ENCODE data around the gene TM9SF2. TPM values are rescaled to one million over a fixed set of nuclear protein-coding genes. Genes with fewer than 3 reads are reported as not detected.
A peak's percentile ranks its signal among the peaks of the same experiment; 100 is the strongest.

The TM9SF2 gene
- total RNA-seq, 1 experiment from 2014 or later, result 84.6 TPM

GRCh38 chr13:99577934-99578917 is 77.0 kb downstream of the TM9SF2 start:
- no TSS peak for BruUV-seq (replicated peaks)
- CTCF ChIA-PET, result interaction anchor here (0.6 kb wide), 1 partner anchor 28 kb away, joined by 3 read pairs; the partner anchor contains the start of gene CLYBL

DNA sequence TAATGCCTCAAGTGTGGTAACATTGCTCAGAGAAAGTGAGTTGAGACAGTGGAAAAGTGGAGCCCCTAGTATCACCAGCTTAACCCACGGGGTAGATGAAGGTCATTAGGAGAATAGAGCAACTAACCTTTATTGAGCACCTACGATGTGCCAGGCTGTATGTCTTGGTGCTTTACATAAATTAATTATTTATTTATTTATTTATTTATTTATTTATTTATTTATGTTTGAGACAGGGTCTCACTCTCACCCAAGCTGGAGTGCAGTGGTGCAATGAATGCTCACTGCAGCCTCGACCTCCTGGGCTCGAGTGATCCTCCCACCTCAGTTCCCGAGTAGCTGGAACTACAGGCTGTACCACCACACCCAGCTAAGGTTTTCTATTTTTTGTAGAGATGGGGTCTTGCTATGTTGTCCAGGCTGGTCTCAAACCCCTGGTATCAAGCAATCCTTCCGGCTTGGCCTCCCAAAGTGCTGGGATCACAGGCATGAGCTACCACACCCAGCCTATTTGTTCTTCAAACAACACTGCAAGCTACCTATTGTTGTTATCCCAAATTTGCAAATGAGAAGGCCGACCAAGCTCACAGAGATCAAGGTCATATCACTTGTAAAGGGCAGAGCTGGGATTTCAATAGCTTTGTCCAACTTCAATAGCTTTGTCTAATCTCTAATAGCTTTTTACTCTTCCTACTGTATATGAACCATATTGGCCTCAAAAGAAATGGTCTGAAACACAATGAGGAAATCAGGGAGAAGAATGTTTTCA is 79.4 kb downstream of the TM9SF2 start:
- H3K9me3 ChIP-seq (ENCODE audit: low read length), result no peaks in the 10 kb centered on the region
- H3K4me2 ChIP-seq (ENCODE audit: low read length), result no peak overlapping the region
- DNase-seq (no peak), ATAC-seq (no peak)
- no peaks in the 10 kb centered on the region for H4K20me1 ChIP-seq (ENCODE audit: low read length)
- BruUV-seq (replicated peaks), result no TSS peak
- H3K27me3 ChIP-seq (ENCODE audit: low read length), result no peaks in the 10 kb centered on the region
- no peaks in the 10 kb centered on the region for H3K79me2 ChIP-seq (ENCODE audit: low read length)
- no peaks in the 10 kb centered on the region for H3F3A ChIP-seq (ENCODE audit: low read length, unreplicated experiment)
- ChIA-PET POLR2A (ENCODE audit: unreplicated experiment) (interaction anchor here (0.5 kb wide), 1 partner anchor 656 kb away, joined by 6 read pairs; no protein-coding TSS in a partner anchor), CTCF (no interaction called here)
- intact Hi-C loops (cut with micrococcal nuclease), result no loop called here
- TF ChIP-seq, protein P1, sequence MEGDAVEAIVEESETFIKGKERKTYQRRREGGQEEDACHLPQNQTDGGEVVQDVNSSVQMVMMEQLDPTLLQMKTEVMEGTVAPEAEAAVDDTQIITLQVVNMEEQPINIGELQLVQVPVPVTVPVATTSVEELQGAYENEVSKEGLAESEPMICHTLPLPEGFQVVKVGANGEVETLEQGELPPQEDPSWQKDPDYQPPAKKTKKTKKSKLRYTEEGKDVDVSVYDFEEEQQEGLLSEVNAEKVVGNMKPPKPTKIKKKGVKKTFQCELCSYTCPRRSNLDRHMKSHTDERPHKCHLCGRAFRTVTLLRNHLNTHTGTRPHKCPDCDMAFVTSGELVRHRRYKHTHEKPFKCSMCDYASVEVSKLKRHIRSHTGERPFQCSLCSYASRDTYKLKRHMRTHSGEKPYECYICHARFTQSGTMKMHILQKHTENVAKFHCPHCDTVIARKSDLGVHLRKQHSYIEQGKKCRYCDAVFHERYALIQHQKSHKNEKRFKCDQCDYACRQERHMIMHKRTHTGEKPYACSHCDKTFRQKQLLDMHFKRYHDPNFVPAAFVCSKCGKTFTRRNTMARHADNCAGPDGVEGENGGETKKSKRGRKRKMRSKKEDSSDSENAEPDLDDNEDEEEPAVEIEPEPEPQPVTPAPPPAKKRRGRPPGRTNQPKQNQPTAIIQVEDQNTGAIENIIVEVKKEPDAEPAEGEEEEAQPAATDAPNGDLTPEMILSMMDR (conservative IDR thresholded peaks at IDR 0.05; ENCODE audit: low read depth, low read length), result no peak
- TF ChIP-seq EZH2 (IDR thresholded peaks at IDR 0.05; ENCODE audit: low read length, unreplicated experiment), result no peak
- TF ChIP-seq EZH2phosphoT487 (IDR thresholded peaks at IDR 0.05; ENCODE audit: borderline replicate concordance, low read length), result no peak
- no peak overlapping the region for H3K4me3 ChIP-seq (ENCODE audit: low read length)
- no peak overlapping the region for H3K9ac ChIP-seq (ENCODE audit: low read length)
- H3K36me3 ChIP-seq (ENCODE audit: low read depth, low read length), result no peaks in the 10 kb centered on the region
- no peaks in the 10 kb centered on the region for H3K9me2 ChIP-seq (replicated peaks; ENCODE audit: low read length)
- no peak overlapping the region for H2AFZ ChIP-seq (ENCODE audit: low read length)
- H3K4me1 ChIP-seq (ENCODE audit: insufficient read depth, low read length), result no peaks in the 10 kb centered on the region
- H3K27ac ChIP-seq (ENCODE audit: low read length), result no peak overlapping the region

More at GRCh38 chr13:99577934-99578917, 77.0 kb downstream of the TM9SF2 start:
- no peak for TF ChIP-seq EZH2phosphoT487 (IDR thresholded peaks at IDR 0.05; ENCODE audit: borderline replicate concordance, low read length)
- TF ChIP-seq, protein P1 (conservative IDR thresholded peaks at IDR 0.05; ENCODE audit: low read depth, low read length), result peak; percentile 43
- no peak for TF ChIP-seq EZH2 (IDR thresholded peaks at IDR 0.05; ENCODE audit: low read length, unreplicated experiment)
- Histone ChIP-seq H3K79me2 (ENCODE audit: low read length) (no peaks in the 10 kb centered on the region), H3F3A (ENCODE audit: low read length, unreplicated experiment) (no peaks in the 10 kb centered on the region), H3K4me2 (ENCODE audit: low read length) (no peak overlapping the region), H3K36me3 (ENCODE audit: low read depth, low read length) (no peaks in the 10 kb centered on the region), H3K9ac (ENCODE audit: low read length) (no peak overlapping the region), H4K20me1 (ENCODE audit: low read length) (no peaks in the 10 kb centered on the region), H3K9me2 (replicated peaks; ENCODE audit: low read length) (no peaks in the 10 kb centered on the region), H3K27me3 (ENCODE audit: low read length) (no peaks in the 10 kb centered on the region), H3K9me3 (ENCODE audit: low read length) (no peaks in the 10 kb centered on the region), H3K4me1 (ENCODE audit: insufficient read depth, low read length) (no peaks in the 10 kb centered on the region), H3K4me3 (ENCODE audit: low read length) (no peak overlapping the region), H3K27ac (ENCODE audit: low read length) (no peak overlapping the region), H2AFZ (ENCODE audit: low read length) (no peak overlapping the region)
- DNase-seq, result peak; percentile 20
- intact Hi-C loops (cut with micrococcal nuclease), result no loop called here
- peak; percentile 74 for ATAC-seq
- POLR2A ChIA-PET (ENCODE audit: unreplicated experiment), result no interaction called here

Measured in PC-3 (cell line).